Ascending aorta (tissue), 2 donors: ENCODE measurements around the gene DRD3. TPM values are rescaled to one million over a fixed set of nuclear protein-coding genes. Genes with fewer than 3 reads are reported as not detected.

Experiments
- DNase-seq, 2 donors: peaks; one replicate each; pipeline ENCODE4 v3.0.0-alpha.2; 2019; ENCODE audit warnings: low spot score in 2 of 2
- H3K27ac ChIP-seq, 2 donors: fragments of 200-600 bp; sonication (generic); one replicate each; pipeline ENCODE4 v1.5.1; 2016 to 2017; ENCODE audit warnings: mild to moderate bottlenecking in 1 of 2
- H3K27me3 ChIP-seq: fragments of 200-600 bp; sonication (generic); one replicate; pipeline ENCODE4 v1.5.1; 2017
- H3K36me3 ChIP-seq, 2 donors: fragments of 200-600 bp; sonication (generic); one replicate each; pipeline ENCODE4 v1.5.1; 2016
- H3K4me1 ChIP-seq, 2 donors: fragments of 200-600 bp; sonication (generic); one replicate each; pipeline ENCODE4 v1.5.1; 2016 to 2017; ENCODE audit warnings: mild to moderate bottlenecking in 1 of 2
- H3K4me3 ChIP-seq, 2 donors: fragments of 200-600 bp; sonication (generic); one replicate each; pipeline ENCODE4 v1.5.1; 2016 to 2017; ENCODE audit warnings: mild to moderate bottlenecking in 1 of 2
- H3K9me3 ChIP-seq, 2 donors: fragments of 200-600 bp; sonication (generic); one replicate each; pipeline ENCODE4 v1.5.1; 2016
- intact Hi-C: fragments of 100-400 bp; cut with DNase I; formaldehyde crosslinking; loops from one replicate; pipeline ENCODE4 v1.15.1; 2023
- total RNA-seq: library from RNA; depleted of rRNA; stranded (reverse); fragments of >200 nt; gene quantifications from one replicate; pipeline ENCODE4 v1.1.0, GENCODE V29; 2016
- TF ChIP-seq, protein P1 (sequence below), 3 experiments: fragments of 200-600 bp in 2 of 3; fragments of 450-650 bp in 1 of 3; sonication (generic) in 2 of 3; IDR thresholded peaks; one replicate each; pipeline ENCODE4 v1.5.1; 2016 to 2019; ENCODE audit warnings: antibody characterized with exemption in 3 of 3, mild to moderate bottlenecking in 1 of 3, moderate library complexity in 1 of 3

DRD3 gene
- total RNA-seq, 1 donor from 2014 or later: not detected

DNA sequence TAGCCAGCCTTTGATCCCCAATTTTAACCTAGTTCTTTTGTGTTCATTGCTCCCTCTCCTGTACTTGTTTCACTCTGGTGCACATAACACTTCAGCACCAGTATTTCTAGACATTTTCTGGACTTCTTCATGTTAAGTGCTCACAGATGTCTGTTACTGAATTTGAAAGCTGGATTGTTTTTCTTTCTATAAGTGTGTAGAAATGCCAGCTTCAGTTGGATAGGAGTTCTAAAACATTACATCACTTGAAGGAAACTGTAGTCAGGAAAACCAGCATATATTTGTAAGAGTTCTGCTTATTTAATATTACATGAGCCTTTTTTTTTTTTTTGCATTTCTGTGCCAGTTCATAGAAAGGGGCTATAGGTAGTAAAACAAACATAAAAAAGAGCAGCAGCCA is 100.7 kb downstream of the DRD3 start:
- Histone ChIP-seq H3K4me1 (peaks cover 0 to 12% of the 10 kb centered on the region in 2 donors), H3K27me3 (no peaks in the 10 kb centered on the region), H3K9me3 (no peaks in the 10 kb centered on the region), H3K36me3 (peaks cover 14 to 31% of the 10 kb centered on the region in 2 donors), H3K4me3 (no peak overlapping the region), H3K27ac (peak overlapping the region in 1 of 2 donors; percentile 16)
- no peak for DNase-seq
- TF ChIP-seq, protein P1, sequence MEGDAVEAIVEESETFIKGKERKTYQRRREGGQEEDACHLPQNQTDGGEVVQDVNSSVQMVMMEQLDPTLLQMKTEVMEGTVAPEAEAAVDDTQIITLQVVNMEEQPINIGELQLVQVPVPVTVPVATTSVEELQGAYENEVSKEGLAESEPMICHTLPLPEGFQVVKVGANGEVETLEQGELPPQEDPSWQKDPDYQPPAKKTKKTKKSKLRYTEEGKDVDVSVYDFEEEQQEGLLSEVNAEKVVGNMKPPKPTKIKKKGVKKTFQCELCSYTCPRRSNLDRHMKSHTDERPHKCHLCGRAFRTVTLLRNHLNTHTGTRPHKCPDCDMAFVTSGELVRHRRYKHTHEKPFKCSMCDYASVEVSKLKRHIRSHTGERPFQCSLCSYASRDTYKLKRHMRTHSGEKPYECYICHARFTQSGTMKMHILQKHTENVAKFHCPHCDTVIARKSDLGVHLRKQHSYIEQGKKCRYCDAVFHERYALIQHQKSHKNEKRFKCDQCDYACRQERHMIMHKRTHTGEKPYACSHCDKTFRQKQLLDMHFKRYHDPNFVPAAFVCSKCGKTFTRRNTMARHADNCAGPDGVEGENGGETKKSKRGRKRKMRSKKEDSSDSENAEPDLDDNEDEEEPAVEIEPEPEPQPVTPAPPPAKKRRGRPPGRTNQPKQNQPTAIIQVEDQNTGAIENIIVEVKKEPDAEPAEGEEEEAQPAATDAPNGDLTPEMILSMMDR (IDR thresholded peaks at IDR 0.05): no peak
- intact Hi-C loops: no loop called here

Other genes with a start within 250 kb of the DRD3 start
- 4.4 TPM for gene ZDHHC23, start 231.0 kb downstream of the DRD3 start, total RNA-seq
- 0.21 TPM for gene CCDC191, start 122.5 kb downstream of the DRD3 start, total RNA-seq
- 9.5 TPM for gene QTRT2, start 122.3 kb downstream of the DRD3 start, total RNA-seq
- 23.7 TPM for gene ZNF80, start 58.5 kb upstream of the DRD3 start, total RNA-seq
- not detected for gene TIGIT, start 115.0 kb upstream of the DRD3 start, total RNA-seq